ENCODE data around the gene WSCD2. TPM values are rescaled to one million over a fixed set of nuclear protein-coding genes. Genes with fewer than 3 reads are reported as not detected.

The WSCD2 gene
- polyA plus RNA-seq, 1 donor = 9.1 TPM

DNA sequence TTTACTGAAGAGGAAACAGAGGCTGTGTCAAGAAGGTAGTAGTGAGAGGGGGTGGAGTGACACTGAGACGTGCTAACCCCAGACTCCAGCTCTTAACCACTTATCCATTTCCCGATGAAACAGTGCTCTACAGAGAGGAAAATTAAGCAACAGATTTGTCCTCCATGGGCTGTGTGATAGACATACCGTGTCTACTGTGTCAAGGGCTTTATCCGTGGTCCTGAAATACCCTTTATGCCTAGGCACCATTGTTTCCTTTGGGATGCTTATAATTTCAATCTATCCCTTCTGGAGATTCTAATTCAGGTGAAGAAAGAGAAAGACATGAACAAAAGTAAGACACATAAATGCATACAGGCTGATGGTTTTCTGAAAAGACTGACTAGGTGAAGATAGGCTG lies 138.4 kb downstream of the WSCD2 start:
- no peak for DNase-seq

DNA sequence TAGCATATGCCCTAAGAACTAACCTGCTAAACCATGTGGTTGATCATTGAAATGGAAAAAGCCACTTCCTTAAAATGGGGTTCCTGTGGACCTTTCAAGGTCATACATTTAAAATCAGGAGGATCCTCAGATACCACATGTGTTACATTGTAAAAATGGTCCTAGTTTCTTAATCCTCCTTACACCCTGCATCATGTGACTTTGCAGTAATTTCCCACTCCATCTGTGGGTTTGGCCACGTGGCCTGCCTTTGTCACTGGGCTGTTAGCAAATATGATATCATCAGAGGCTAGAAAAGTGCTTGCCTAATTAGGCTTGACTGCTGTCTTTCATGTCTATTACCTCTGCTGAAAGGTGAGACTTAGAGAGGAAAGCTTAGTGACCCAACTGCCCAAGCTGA lies 139.3 kb downstream of the WSCD2 start:
- no peak for DNase-seq

DNA sequence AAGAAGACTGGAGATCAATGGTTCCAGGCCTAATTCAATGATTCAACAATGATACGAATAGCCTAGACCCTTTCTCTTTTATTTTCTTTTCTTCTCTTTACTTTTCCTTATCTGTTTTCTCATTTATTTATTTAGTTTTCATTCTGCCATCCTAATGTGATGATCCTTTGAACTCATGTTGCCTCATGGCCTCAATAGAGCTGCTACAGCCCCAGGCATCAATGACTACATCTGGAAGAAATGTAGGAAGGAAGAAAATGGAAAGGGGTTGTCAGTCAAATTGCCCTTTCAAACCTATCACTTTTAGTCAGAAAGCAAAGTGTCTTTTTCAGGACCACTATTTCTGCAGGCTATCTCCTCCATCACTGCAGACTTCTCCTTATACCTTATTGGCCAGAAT lies 140.1 kb downstream of the WSCD2 start:
- DNase-seq = no peak

DNA sequence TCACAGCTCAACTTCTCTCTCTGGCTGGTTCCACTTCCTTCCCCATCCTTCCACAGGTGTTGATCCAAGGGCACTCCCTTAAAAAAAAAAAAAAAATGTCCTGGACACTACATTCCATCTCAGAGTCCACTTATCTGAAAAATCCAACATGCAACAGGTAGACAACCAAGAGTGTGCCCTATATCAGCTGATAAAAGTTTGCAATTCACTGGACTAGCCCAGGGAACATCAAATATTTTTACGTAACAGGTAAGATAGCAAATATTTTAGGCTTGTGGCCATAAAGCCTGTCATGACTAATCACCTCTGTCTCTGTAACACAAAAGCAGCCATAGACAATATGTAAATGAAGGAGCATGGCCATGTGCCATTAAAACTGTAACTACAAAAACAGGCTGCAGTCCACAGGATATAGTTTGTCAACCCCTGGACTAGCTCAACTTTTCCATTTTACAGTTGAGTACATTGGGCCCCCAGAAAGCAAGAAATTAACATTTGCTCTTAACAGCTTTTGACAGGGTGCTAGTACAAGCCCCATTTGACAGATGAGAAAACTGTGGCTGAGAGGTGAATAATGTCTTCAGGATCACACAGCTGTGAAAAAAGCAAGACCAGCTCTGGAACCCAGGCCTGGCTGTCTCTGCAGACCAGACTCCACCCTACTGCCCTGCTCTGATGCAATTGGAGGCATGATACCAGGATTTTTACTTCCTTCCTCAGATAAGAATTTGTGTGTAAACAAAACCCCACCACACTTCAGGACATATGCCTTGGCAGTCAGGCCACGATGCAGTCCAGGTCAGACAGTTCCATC lies 141.2 kb downstream of the WSCD2 start:
- DNase-seq = no peak

DNA sequence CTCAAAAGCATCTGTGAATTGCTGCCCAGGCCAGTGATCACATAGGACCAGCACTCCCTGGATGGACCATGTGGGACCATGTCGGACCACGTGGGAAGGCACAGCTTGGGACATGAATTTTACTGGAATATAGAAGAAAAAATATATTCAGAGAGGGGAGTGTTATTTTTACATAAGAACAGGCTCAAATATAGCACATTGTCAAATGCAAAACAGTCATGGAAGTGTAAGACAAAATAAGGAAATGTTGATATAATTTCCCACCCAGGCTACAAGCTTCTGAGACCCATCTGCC lies 141.7 kb downstream of the WSCD2 start:
- DNase-seq = no peak

DNA sequence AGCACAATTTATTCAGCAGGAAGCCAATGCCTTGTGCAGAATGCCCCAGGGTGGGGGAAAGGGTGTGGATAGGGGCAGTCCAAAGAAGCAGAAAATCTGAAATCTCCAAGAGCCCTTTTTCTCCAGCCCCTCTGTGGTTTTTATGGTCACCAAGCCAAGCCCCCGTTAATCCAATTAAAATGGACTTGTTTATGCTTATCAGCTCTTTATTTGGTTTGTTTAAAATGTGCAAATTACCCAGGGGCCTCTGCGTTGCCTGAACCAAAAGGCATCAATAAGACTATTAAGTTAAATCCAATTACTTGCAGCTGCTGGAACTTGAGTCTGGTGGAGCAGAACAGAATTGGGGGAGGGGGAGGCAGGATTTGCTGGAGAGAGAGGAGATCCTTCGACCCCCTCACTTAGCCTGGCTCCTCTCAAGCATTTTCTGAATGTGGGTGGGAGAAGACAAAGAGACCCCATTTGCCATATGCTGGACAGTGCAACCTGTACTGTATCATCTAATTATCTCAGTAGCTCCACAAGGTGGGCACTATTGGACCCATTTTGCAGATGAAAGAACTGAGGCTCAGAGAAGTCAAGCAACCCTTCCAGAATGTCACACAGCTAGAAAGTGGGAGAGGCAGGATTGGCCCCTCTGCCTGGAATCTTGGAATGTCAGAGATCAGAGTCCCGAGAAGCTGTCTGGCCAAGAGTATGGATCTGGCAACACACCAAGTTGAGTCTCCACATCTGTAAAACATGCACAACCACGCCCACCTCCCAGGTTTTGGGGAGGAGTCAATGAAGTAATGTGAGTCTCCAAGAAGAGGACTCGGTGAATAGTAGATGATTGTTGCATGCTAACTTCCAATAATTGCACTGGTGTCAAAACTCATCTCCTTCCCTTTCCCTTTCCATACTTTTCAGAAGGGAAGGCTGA lies 143.1 kb downstream of the WSCD2 start:
- no peak for DNase-seq

DNA sequence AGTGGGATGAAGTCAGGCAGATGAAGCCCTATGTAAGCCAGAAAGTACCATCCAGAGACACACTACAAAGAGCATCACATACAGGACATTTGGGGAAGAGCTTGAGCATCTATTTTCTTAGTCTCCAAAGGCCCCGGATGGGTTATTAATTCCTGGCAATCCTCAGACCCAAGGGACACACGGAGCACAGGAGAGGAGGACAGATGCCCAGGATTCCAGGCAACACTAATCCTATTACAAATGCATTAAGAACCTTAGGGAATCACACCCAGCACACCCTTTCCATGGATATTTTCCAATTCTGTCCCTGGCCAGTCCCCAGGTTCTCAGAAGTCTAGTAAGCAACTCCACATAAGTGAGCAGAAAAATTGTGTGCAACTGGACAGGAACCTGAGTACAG lies 144.1 kb downstream of the WSCD2 start:
- DNase-seq = no peak

DNA sequence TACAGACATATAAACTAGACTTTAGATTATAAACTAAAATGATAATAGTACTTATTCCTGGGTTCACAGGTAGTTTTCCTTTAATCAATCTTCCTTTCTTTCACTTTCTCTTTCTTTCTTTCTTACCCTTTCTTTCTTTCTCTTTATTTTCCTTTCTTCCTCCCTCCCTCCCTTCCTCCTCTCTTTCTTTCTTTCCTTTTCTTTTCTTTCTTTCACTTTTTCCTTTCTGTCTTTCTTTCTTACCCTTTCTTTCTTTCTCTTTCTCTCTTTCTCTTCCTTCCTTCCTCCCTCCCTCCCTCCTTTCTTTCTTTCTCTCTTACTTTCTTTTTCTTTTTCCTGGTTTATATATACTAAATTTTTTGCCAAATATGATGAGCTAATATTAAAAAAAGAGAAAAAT lies 148.5 kb downstream of the WSCD2 start:
- DNase-seq = no peak

DNA sequence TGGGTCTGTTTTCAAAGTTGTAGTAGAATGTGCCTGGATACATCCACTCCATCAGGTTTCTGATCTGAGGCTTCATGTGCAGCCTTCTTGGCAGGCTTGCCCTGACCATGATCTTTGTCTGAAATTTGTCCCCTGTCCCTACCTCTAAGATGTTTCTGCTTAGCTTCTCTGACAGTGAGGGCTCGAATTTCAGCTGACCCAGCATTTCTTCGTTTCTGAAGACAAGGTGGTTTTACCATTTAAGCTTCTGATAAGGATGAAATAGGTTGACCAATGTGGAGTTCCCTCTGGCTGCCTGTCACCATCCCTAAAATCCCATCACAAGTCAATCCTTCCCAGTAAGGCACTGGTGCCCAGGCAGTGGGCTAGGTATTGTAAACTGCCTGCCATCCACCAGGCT lies 153.1 kb downstream of the WSCD2 start:
- DNase-seq = no peak

DNA sequence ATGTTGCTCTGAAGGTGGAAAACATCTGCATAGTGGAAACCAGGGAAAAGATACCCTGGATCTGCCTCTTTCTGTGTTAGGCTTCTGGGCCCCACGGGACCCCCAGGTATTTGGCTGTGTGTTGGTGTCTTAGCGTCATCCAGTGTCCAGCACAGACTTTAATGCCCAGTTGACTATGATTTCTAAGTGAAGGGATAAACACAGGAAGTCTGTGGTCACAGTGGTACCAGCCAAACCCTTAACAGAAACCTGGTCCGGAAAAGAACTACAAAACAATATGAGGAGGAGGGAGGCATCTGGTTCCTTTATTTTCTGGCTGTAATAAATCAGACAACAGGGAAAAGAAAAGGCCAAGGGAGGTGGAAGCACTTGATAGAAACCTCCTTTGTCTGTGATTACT lies 153.6 kb downstream of the WSCD2 start:
- no peak for DNase-seq

DNA sequence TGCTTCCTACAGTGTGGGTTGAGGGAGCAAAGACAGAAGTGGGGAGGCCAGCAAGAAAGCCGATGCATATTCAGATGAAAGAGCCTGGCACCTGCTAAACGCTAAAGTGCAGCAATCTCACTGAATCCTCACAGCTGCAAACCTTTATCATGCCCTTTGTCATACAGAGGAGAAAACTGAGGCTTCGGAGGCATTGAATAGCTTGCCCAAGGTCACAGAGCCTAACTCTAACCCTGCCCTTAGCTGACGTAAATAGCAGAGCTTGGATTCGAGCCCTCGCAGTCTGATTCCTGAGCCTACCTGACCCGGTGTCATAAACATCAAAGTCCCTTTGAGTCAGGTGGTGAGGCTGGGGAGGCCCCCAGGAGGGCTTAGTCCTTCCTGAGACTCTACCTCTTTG lies 155.1 kb downstream of the WSCD2 start:
- DNase-seq = no peak

DNA sequence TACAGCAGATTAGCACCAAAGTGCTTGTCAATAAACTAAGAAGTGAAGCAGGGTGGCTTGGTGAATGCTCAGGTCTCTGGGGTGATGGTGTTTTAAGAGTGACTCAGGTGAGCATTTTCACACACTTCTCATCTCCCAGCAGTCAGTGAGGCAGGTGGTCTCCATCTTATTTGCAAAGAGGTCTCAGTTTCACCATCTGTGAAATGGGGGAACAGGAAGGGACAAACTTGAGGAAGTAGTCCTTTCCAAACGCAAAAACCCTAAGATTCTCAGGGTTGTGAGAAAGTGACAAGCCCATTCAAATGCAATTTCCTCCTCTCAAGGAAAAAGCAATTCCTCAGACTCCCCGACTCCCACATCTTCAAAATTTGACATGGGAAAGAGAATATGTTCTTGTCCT lies 155.9 kb downstream of the WSCD2 start:
- no peak for DNase-seq

DNA sequence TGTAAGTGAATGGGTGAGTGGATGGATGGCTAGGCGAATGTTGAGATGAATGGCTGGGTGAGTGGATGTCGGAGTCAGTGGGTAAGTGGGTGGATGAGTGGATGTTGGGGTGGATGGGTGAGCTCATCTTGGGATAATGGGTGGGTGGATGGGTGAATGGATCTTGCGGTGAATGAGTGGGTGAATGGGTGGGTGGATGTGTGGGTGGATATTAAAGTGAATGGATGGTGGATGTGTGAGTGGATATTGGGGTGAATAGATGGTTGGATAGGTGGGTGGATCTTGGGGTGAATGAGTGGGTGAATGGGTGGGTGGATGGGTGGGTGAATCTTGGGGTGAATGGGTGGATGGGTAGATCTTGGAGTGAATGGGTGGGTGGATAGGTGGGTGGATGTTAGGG lies 158.1 kb downstream of the WSCD2 start:
- DNase-seq = no peak

DNA sequence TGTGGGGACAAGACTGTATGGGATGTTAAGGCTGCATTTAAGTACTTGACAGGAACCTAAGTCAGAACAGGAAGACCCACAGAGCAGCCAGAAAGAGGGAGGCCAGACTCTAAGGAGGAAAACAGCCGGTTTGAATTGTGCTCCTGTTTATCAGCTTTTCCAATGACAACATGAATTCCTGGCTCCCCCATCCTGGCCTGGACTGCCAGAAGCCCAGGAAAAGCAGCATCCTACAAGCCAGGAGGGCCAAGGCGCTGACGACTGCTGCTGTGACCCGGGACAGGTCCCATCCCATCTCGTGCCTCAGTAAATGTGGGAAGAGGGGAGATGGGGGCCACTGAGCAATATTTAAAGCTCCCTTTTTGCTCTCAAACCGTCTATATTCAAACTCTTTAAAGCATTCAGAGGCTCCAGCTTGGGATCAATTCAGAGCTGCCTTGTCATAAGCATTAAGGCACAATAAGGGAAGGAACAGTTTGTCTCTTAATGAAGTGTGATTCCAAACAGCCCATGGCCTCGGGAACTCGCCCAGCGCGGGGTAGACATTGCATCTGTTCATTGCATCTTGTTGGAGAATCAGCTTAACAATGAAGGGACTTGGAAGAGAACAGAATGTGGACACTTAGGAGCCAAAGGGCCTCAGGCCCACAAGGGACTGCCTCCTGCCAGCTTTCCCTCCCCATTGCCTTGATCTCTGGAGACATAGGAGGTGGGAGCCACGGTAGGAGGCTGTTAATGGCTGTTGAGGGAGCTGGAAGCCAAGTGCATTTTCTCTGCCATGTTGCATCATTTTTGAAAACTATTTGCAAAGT lies 160.5 kb downstream of the WSCD2 start:
- DNase-seq = no peak

DNA sequence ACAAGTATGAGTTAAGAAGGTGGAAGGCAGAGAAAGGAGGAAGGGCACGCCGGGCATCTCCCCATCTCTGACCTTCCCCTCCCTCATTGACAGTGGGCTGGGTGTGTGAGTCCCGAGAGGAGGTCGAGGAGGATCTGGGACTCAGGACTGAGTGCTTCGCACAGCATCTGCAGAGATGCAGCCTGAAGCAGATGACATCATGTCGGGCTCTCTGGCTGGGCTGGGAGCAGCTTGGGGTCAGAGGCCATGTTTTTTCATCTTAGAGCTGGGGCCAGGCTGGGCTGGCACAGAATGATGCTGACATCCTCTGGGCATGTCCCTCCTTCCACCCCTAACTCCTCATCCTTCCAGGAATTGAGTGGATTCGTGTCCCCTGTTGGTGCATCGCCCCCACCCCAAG lies 166.6 kb downstream of the WSCD2 start:
- no peak for DNase-seq

DNA sequence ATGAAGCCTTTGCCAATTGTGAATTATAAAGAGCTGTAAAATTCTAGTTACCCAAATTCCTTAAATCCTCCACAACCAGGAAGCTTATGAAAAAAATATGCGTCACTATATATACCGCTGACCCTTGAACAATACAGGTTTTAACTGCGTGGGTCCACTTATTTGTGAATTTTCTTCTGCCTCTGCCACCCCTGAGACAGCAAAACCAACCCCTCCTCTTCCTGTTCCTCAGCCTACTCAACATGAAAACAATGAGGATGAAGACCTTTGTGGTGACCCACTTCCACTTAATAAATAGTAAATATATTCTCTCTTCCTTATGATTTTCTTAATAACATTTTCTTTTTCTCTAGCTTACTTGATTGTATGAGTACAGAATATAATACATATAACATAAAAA lies 167.9 kb downstream of the WSCD2 start:
- DNase-seq = no peak

DNA sequence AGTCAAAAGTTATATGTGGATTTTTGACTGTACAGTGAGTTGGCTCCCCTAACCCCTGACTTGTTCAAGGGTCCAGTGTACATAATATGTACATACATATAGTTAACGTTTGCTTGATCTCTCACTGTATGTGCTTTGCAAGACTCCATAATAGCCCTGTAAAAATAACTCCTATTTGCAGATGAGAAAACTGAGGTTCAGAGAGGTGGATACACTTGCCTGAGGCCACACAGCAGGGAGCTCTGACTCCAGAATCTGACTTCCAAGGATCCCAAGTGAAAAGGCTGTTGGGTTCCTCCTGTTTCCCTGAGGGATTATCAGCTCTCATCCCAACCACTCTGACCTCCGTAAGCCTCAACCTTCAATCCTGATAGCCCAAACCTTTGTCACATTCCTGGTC lies 168.3 kb downstream of the WSCD2 start:
- no peak for DNase-seq

DNA sequence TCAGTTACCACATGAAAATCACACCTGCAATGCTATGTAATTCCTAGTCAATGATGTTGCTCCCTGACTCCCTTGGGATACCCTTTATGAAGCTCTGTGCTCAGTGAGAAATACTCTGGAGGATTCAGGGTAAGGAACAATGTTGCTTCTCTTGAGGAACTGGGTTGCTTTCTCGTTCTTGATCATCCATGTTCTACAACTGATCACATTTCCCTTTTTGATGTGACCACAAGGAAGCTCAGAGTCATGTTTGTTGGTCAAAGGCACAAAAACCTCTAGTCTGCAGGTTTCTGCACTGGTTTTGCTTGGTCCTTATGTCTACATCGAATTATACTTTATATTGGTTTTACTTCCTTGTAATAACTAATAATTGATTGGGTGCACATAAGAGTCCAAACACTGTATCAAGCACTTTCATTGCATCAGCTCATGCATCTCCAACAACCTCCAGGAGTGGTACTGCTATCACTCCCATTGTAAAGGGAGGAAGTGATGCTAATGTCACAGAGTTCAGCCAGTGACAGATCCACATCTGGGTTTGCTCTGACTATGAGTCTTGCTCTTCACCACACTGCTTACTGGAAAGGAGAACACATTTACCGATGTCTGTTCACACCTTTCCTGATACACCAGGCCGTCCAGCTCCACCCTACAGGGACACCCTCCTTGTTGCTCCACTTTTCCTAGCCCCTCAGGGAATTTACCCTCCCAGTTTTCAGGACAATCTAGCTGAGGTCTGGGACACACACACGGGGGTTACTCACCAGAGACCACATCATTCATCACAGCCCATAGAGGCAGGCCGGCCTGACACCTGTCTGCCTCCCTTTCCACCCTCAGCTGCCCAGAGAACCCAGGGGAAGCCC lies 169.0 kb downstream of the WSCD2 start:
- no peak for DNase-seq

DNA sequence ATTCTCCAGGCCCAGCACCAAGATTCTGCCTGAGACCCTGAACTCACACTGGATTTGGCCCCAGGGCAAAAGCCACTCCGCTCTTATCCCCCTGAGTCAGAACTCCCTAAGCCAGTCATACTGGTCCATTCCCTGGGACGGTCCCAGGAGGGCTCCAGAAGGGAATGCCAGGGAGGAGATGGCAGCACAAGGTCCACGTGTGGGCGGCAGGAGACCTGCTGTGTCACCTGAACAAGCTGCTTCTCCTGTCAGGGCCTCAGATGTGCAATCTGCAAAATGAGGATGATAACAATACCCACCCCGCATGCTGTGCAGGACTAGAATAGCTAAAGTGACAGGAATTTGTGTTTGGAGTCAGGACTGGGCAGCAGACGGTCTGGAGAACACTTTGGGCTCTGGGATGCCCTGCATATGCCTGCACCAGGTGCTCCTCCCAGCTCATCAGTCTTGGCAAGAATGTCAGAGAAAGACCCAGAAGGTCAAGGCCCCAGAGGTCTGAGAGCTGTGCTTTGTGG lies 169.7 kb downstream of the WSCD2 start:
- DNase-seq = no peak

DNA sequence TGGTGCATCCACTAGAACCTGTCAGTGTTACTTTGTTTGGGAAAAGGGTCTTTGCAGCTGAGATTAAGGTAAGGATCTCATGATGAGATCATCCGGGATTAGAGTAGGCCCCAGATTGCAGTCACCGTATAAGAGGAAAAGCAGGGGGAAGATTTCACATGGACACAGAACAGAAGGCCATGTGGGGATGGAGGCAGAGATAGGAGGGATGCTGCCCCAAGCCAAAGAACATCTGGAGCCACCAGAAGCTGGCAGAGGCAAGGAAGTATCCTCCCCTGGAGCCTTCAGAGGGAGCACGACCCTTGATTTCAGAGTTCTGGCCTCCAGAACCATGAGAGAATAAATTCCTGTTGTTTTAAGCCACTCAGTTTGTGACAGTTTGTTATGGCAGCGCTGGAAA lies 170.4 kb downstream of the WSCD2 start:
- DNase-seq = no peak
